Activated T-cell treated with anti-CD3 and anti-CD28 coated beads, Interleukin-2, amount 50 U/mL, for 1 hour (primary cell): ENCODE data around the gene GDPD5.

Experiments used
- DNase-seq: peaks from one replicate; pipeline ENCODE4 v3.0.0-alpha.2; 2020

The GDPD5 gene

GRCh38 chr11:75535071-75535470, 9.3 kb upstream of the GDPD5 start:
- DNase-seq: no peak

- DNase-seq: no peak
These were observed 8.7 kb upstream of the GDPD5 start for GRCh38 chr11:75534259-75535069.

GRCh38 chr11:75533896-75534258, 8.1 kb upstream of the GDPD5 start:
- no peak for DNase-seq

GRCh38 chr11:75532200-75533048, 6.7 kb upstream of the GDPD5 start:
- DNase-seq: peak; percentile 81

- no peak for DNase-seq
These were observed 5.6 kb upstream of the GDPD5 start for GRCh38 chr11:75531325-75531724.

- DNase-seq: no peak
These were observed 4.8 kb upstream of the GDPD5 start for GRCh38 chr11:75530577-75530976.

GRCh38 chr11:75527938-75528735, 2.4 kb upstream of the GDPD5 start:
- no peak for DNase-seq

- no peak for DNase-seq
These were observed 1.4 kb upstream of the GDPD5 start for GRCh38 chr11:75527130-75527529.

GRCh38 chr11:75526192-75526541, 426 bp upstream of the GDPD5 start:
- no peak for DNase-seq

- peak; percentile 49 for DNase-seq
These were observed 892 bp downstream of the GDPD5 start for GRCh38 chr11:75524665-75525432.

GRCh38 chr11:75523811-75524664, 1.7 kb downstream of the GDPD5 start:
- no peak for DNase-seq

GRCh38 chr11:75523189-75523588, 2.6 kb downstream of the GDPD5 start:
- DNase-seq: no peak

GRCh38 chr11:75522286-75523044, 3.3 kb downstream of the GDPD5 start:
- DNase-seq: no peak

GRCh38 chr11:75520688-75521087, 5.1 kb downstream of the GDPD5 start:
- no peak for DNase-seq

GRCh38 chr11:75518771-75519653, 6.7 kb downstream of the GDPD5 start:
- no peak for DNase-seq

- DNase-seq: no peak
These were observed 7.6 kb downstream of the GDPD5 start for GRCh38 chr11:75518204-75518549.

GRCh38 chr11:75516886-75517285, 8.9 kb downstream of the GDPD5 start:
- no peak for DNase-seq

- no peak for DNase-seq
These were observed 9.6 kb downstream of the GDPD5 start for GRCh38 chr11:75516140-75516539.

GRCh38 chr11:75514596-75514995, 11.1 kb downstream of the GDPD5 start:
- no peak for DNase-seq

- DNase-seq: no peak
These were observed 12.5 kb downstream of the GDPD5 start for GRCh38 chr11:75513250-75513649.
